Measurements from ENCODE around the gene P3H2.

The P3H2 gene

DNA sequence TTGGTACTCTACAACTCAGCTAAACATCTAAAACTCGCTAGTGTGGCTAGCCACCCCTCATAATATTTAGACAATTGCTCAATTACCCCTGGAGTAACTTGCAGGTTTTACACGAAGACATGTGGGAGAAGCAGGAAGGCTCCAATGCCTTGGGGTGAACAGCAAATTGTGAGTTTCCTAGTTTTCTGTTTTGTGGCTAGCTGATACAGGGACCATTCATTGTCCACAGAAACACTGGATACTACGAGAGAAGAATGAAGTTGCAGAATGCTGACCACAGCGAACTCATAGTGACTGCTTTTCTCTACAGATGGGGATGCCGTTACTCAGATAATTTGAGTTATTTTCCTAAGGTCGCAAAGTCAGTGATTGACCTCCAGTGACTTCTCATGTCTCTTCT is 212.9 kb downstream of the P3H2 start:
- DNase-seq (ENCODE audit: low read depth) = no peak
- no peak overlapping the region for H3K4me3 ChIP-seq (ENCODE audit: low read depth, low read length)
- no peak for TF ChIP-seq POLR2A (IDR thresholded peaks at IDR 0.05; ENCODE audit: extremely low read depth, insufficient read length)
- no peak for TF ChIP-seq MAX (IDR thresholded peaks at IDR 0.05; ENCODE audit: low read depth, low read length)
- TF ChIP-seq, protein P1, sequence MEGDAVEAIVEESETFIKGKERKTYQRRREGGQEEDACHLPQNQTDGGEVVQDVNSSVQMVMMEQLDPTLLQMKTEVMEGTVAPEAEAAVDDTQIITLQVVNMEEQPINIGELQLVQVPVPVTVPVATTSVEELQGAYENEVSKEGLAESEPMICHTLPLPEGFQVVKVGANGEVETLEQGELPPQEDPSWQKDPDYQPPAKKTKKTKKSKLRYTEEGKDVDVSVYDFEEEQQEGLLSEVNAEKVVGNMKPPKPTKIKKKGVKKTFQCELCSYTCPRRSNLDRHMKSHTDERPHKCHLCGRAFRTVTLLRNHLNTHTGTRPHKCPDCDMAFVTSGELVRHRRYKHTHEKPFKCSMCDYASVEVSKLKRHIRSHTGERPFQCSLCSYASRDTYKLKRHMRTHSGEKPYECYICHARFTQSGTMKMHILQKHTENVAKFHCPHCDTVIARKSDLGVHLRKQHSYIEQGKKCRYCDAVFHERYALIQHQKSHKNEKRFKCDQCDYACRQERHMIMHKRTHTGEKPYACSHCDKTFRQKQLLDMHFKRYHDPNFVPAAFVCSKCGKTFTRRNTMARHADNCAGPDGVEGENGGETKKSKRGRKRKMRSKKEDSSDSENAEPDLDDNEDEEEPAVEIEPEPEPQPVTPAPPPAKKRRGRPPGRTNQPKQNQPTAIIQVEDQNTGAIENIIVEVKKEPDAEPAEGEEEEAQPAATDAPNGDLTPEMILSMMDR (IDR thresholded peaks at IDR 0.05; ENCODE audit: low read depth, low read length) = no peak
- TF ChIP-seq MYC (IDR thresholded peaks at IDR 0.05; ENCODE audit: low read depth, low read length) = no peak

Measured in NB4 (cell line).